ENCODE measurements around the gene IWS1.

DNA sequence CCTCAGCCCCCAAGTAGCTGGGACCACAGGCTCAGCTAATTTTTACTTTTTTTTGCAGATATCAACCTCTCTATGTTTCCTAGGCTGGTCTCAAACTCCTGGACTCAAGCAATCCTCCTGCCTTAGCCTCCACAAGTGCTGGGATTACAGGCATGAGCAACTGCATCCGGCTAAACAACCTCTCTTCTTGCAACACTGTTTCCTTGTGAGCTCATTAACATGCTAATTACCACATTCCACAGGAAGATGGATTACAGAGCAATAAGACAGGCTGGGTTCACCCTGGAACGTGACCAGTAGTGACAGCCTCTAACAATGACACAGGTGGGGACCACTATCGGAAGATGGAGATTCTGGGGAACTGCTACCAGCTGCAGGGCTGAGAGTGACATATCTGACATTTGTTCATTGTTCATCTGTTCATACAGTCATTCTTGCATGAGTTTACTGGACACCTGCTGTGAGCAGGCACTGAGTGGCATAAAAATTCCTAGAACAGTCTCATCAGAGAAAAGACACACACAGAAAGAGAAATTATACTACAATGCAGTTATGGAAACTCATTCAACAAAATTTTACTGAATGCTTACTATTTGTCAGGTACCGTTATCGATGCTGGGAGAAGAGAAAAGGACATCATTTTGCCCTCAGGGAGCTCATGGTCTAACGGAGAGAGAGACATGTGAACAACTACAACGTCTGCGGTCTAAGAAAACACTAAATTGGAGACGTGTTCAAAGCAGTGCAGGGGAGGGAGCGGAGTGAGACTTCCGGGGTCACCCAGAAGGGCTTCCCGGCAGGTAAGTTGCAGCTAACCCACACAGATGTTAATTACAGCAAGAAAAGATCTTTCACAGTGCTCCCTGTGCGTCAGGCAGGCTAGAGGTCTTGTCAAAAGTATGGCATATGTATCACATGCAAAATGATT is 70.5 kb downstream of the IWS1 start:
- no peak for TF ChIP-seq CREB1 (IDR thresholded peaks at IDR 0.05)
- no peak for TF ChIP-seq CREB1 (CRISPR knock-in tag; IDR thresholded peaks at IDR 0.05)
- TF ChIP-seq ZEB2 (IDR thresholded peaks at IDR 0.05): no peak
- no peak for TF ChIP-seq KDM1A (IDR thresholded peaks at IDR 0.05)
- TF ChIP-seq ZNF133 (CRISPR knock-in tag; IDR thresholded peaks at IDR 0.05): no peak
- TF ChIP-seq, protein P1, sequence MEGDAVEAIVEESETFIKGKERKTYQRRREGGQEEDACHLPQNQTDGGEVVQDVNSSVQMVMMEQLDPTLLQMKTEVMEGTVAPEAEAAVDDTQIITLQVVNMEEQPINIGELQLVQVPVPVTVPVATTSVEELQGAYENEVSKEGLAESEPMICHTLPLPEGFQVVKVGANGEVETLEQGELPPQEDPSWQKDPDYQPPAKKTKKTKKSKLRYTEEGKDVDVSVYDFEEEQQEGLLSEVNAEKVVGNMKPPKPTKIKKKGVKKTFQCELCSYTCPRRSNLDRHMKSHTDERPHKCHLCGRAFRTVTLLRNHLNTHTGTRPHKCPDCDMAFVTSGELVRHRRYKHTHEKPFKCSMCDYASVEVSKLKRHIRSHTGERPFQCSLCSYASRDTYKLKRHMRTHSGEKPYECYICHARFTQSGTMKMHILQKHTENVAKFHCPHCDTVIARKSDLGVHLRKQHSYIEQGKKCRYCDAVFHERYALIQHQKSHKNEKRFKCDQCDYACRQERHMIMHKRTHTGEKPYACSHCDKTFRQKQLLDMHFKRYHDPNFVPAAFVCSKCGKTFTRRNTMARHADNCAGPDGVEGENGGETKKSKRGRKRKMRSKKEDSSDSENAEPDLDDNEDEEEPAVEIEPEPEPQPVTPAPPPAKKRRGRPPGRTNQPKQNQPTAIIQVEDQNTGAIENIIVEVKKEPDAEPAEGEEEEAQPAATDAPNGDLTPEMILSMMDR (IDR thresholded peaks at IDR 0.05 in 2 of 3, conservative IDR thresholded peaks at IDR 0.05 in 1 of 3; ENCODE audit: insufficient read depth in 2 of 3, low read depth in 1 of 3, low read length in 3 of 3): no peak
- no peak for TF ChIP-seq ZNF57 (CRISPR knock-in tag; IDR thresholded peaks at IDR 0.05)
